Keratinocyte (primary cell): ENCODE measurements around the gene INSR. TPM values are rescaled to one million over a fixed set of nuclear protein-coding genes. Genes with fewer than 3 reads are reported as not detected.

ENCODE experiments used
- DNase-seq: peaks from one replicate; pipeline ENCODE4 v3.0.0-alpha.2; 2011; ENCODE audit warnings: low read depth, missing footprints, low spot score
- FAIRE-seq: peaks from 2 replicates; lab custom pipeline; 2011; peaks lifted over from hg19 to GRCh38; lab: Jason Lieb, UNC
- H2AFZ ChIP-seq: 2 replicates; pipeline ENCODE4 v1.6.0; 2012; ENCODE audit warnings: low read length, control low read depth, inconsistent platforms; ENCODE audit not compliant: control insufficient read depth
- H3K27ac ChIP-seq: 2 replicates; pipeline ENCODE4 v1.5.1; 2011; ENCODE audit warnings: low read length; ENCODE audit not compliant: control insufficient read depth, insufficient read depth
- H3K27me3 ChIP-seq: 3 replicates; pipeline ENCODE4 v1.6.0; 2011; ENCODE audit warnings: low read length; ENCODE audit not compliant: control insufficient read depth, insufficient read depth; ENCODE audit errors: extremely low read depth
- H3K36me3 ChIP-seq, 2 experiments: 2 replicates in 1 of 2; 3 replicates in 1 of 2; pipeline ENCODE4 v1.5.1; 2011; ENCODE audit warnings: low read length in 2 of 2, mild to moderate bottlenecking in 1 of 2; ENCODE audit not compliant: control insufficient read depth in 2 of 2, insufficient read depth in 2 of 2; ENCODE audit errors: extremely low read depth in 1 of 2
- H3K4me1 ChIP-seq: 3 replicates; pipeline ENCODE4 v1.5.1; 2011; ENCODE audit warnings: low read length; ENCODE audit not compliant: control insufficient read depth, insufficient read depth; ENCODE audit errors: extremely low read depth
- H3K4me2 ChIP-seq: 3 replicates; pipeline ENCODE4 v1.6.0; 2011; ENCODE audit warnings: low read depth, low read length; ENCODE audit not compliant: control insufficient read depth, insufficient read depth; ENCODE audit errors: extremely low read depth
- H3K4me3 ChIP-seq, 3 experiments: fragments of 200-600 bp in 1 of 3; sonication (generic) in 1 of 3; 2 replicates in 2 of 3; 3 replicates in 1 of 3; pipeline ENCODE4 v1.5.1; 2011 to 2016; ENCODE audit warnings: low read length in 3 of 3, mild to moderate bottlenecking in 3 of 3, control low read depth in 2 of 3, inconsistent platforms in 1 of 3, low read depth in 1 of 3, mixed read lengths in 1 of 3, mixed run types in 1 of 3, moderate library complexity in 1 of 3; ENCODE audit not compliant: control insufficient read depth in 2 of 3, insufficient read depth in 2 of 3; ENCODE audit errors: extremely low read depth in 1 of 3
- H3K79me2 ChIP-seq: 2 replicates; pipeline ENCODE4 v1.6.0; 2012; ENCODE audit warnings: low read length; ENCODE audit not compliant: control insufficient read depth, insufficient read depth
- H3K9ac ChIP-seq: 3 replicates; pipeline ENCODE4 v1.6.0; 2011; ENCODE audit warnings: low read length; ENCODE audit not compliant: control insufficient read depth, insufficient read depth; ENCODE audit errors: extremely low read depth
- H3K9me1 ChIP-seq: 3 replicates; pipeline ENCODE4 v1.6.0; 2011; ENCODE audit warnings: low read length; ENCODE audit not compliant: control insufficient read depth, insufficient read depth; ENCODE audit errors: extremely low read depth
- H3K9me3 ChIP-seq: 2 replicates; pipeline ENCODE4 v1.5.1; 2012; ENCODE audit warnings: low read depth, low read length; ENCODE audit not compliant: control insufficient read depth
- H4K20me1 ChIP-seq: 3 replicates; pipeline ENCODE4 v1.6.0; 2011; ENCODE audit warnings: low read length; ENCODE audit not compliant: control insufficient read depth, insufficient read depth; ENCODE audit errors: extremely low read depth
- EZH2 ChIP-seq: IDR thresholded peaks from one replicate; pipeline ENCODE4 v1.6.1; 2012; ENCODE audit warnings: inconsistent platforms, mild to moderate bottlenecking, low read length, moderate library complexity
- dilution Hi-C: fragments of 300-500 bp; cut with MboI; formaldehyde crosslinking; loops from one replicate; pipeline ENCODE4 v1.7.0; 2020; ENCODE audit warnings: low sequenced_read_pairs; ENCODE audit not compliant: extremely low pct_ligation_motif_present
- polyA plus RNA-seq, 5 experiments: library from polyadenylated mRNA; depleted of rRNA in 3 of 5; stranded (reverse) in 3 of 5; stranded (forward) in 1 of 5; unstranded in 1 of 5; fragments of >200 nt; gene quantifications; 1 replicate in 1 of 5; 2 replicates in 3 of 5; 3 replicates in 1 of 5; pipeline versions ENCODE4 v1.2.1 to v1.2.3, GENCODE V29; 2011 to 2012; ENCODE audit warnings: missing spikeins in 2 of 5, low read depth in 1 of 5, low replicate concordance in 1 of 5
- TF ChIP-seq, protein P1 (sequence below), 3 experiments: IDR thresholded peaks in 1 of 3; conservative IDR thresholded peaks in 1 of 3; optimal IDR thresholded peaks in 1 of 3; 2 replicates in 2 of 3; 3 replicates in 1 of 3; pipeline versions ENCODE3 to v1.5.1; 2011; ENCODE audit warnings: low read length in 3 of 3, mild to moderate bottlenecking in 3 of 3, moderate library complexity in 2 of 3, control low read depth in 1 of 3, inconsistent platforms in 1 of 3; ENCODE audit not compliant: insufficient read depth in 2 of 3; ENCODE audit errors: extremely low read depth in 1 of 3

The INSR gene
- polyA plus RNA-seq, 1 donor (not counting 4 experiments of a cell fraction or from before 2014, with no cell fraction given): 1.2 TPM

DNA sequence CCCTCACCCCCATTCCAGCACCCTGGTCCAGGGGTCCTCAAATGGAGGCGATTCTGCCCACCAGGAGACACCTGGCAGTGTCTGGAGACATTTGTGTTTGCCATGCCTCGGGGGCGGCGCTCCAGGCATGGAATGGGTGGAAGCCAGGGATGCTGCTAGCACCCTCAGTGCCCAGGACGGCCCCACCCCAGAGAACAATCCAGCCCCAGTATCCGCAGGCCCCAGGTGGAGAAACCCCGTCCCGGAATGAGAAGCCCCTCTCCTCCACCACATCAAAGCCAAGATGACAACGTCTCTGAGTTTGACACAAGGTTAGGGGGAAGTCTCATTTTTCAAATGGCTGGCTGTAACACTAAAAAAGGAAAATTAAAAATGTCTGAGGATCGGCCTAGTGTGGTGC is 68.5 kb downstream of the INSR start:
- no peaks in the 10 kb centered on the region for H4K20me1 ChIP-seq
- no peaks in the 10 kb centered on the region for H3K9me3 ChIP-seq
- H3K9ac ChIP-seq: no peak overlapping the region
- no peak overlapping the region for H3K4me3 ChIP-seq
- peaks cover 11% of the 10 kb centered on the region for H3K27me3 ChIP-seq
- no peaks in the 10 kb centered on the region for H3K36me3 ChIP-seq
- TF ChIP-seq EZH2: no peak
- TF ChIP-seq, protein P1, sequence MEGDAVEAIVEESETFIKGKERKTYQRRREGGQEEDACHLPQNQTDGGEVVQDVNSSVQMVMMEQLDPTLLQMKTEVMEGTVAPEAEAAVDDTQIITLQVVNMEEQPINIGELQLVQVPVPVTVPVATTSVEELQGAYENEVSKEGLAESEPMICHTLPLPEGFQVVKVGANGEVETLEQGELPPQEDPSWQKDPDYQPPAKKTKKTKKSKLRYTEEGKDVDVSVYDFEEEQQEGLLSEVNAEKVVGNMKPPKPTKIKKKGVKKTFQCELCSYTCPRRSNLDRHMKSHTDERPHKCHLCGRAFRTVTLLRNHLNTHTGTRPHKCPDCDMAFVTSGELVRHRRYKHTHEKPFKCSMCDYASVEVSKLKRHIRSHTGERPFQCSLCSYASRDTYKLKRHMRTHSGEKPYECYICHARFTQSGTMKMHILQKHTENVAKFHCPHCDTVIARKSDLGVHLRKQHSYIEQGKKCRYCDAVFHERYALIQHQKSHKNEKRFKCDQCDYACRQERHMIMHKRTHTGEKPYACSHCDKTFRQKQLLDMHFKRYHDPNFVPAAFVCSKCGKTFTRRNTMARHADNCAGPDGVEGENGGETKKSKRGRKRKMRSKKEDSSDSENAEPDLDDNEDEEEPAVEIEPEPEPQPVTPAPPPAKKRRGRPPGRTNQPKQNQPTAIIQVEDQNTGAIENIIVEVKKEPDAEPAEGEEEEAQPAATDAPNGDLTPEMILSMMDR (optimal IDR thresholded peaks at IDR 0.05 in 1 of 3, IDR thresholded peaks at IDR 0.05 in 1 of 3, conservative IDR thresholded peaks at IDR 0.05 in 1 of 3; ENCODE audit: extremely low read depth in 1 of 3, insufficient read depth in 2 of 3, low read length in 3 of 3): no peak
- no peak overlapping the region for H2AFZ ChIP-seq
- H3K27ac ChIP-seq: no peak overlapping the region
- dilution Hi-C loops: no loop called here
- no peaks in the 10 kb centered on the region for H3K79me2 ChIP-seq
- DNase-seq (no peak), FAIRE-seq (no peak)
- H3K4me1 ChIP-seq: no peaks in the 10 kb centered on the region
- H3K9me1 ChIP-seq: no peaks in the 10 kb centered on the region
- H3K4me2 ChIP-seq: no peak overlapping the region

DNA sequence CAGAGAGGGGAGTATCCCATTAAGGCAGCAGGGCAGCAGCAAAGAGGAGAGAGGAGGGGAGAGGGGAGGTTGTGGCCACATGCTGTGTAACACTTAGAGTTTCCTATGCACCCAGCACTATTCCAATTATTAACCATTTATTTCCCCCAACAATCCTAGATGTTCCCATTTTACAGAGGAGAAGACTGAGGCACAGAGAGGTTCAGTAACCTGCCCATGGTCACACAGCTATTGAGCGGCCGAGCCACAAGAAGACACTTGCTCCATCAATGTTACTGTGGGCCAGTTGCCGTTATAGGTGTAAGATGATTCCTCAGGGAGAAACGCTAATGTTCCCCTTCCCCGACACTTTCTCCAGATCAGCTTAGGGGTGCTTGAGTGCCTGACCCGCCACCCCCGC is 69.2 kb downstream of the INSR start:
- dilution Hi-C loops: no loop called here
- H3K4me2 ChIP-seq: no peak overlapping the region
- no peak overlapping the region for H3K27ac ChIP-seq
- H3K9me3 ChIP-seq: no peaks in the 10 kb centered on the region
- no peaks in the 10 kb centered on the region for H3K4me1 ChIP-seq
- peaks cover 11% of the 10 kb centered on the region for H3K27me3 ChIP-seq
- no peak overlapping the region for H2AFZ ChIP-seq
- H4K20me1 ChIP-seq: no peaks in the 10 kb centered on the region
- no peaks in the 10 kb centered on the region for H3K36me3 ChIP-seq
- no peak for DNase-seq
- no peaks in the 10 kb centered on the region for H3K79me2 ChIP-seq
- H3K9me1 ChIP-seq: no peaks in the 10 kb centered on the region
- no peak overlapping the region for H3K4me3 ChIP-seq
- no peak for TF ChIP-seq EZH2
- TF ChIP-seq, protein P1 (optimal IDR thresholded peaks at IDR 0.05 in 1 of 3, IDR thresholded peaks at IDR 0.05 in 1 of 3, conservative IDR thresholded peaks at IDR 0.05 in 1 of 3; ENCODE audit: extremely low read depth in 1 of 3, insufficient read depth in 2 of 3, low read length in 3 of 3): no peak
- H3K9ac ChIP-seq: no peak overlapping the region
- FAIRE-seq: no peak
